Fibroblast of lung (primary cell): ENCODE measurements around the gene METAP2. TPM values are rescaled to one million over a fixed set of nuclear protein-coding genes. Genes with fewer than 3 reads are reported as not detected.

Source experiments
- DNase-seq, 2 donors: peaks; one replicate each; pipeline versions ENCODE4 v3.0.0 to v3.0.0-alpha.2; 2010; ENCODE audit warnings: low read depth in 2 of 2
- H2AFZ ChIP-seq: 2 replicates; pipeline ENCODE4 v1.5.1; 2012; ENCODE audit warnings: low read length, control low read depth, inconsistent platforms
- H3K27ac ChIP-seq: 2 replicates; pipeline ENCODE4 v1.5.1; 2011; ENCODE audit warnings: low read length, control low read depth; ENCODE audit not compliant: insufficient read depth
- H3K27me3 ChIP-seq: 2 replicates; pipeline ENCODE4 v1.5.1; 2011; ENCODE audit warnings: mild to moderate bottlenecking, low read length; ENCODE audit not compliant: control insufficient read depth, insufficient read depth
- H3K36me3 ChIP-seq: 2 replicates; pipeline ENCODE4 v1.5.1; 2011; ENCODE audit warnings: low read length; ENCODE audit not compliant: control insufficient read depth, insufficient read depth
- H3K4me1 ChIP-seq: 2 replicates; pipeline ENCODE4 v1.5.1; 2011; ENCODE audit warnings: low read length; ENCODE audit not compliant: control insufficient read depth, insufficient read depth; ENCODE audit errors: extremely low read depth
- H3K4me2 ChIP-seq: 2 replicates; pipeline ENCODE4 v1.5.1; 2011; ENCODE audit warnings: low read length, control low read depth; ENCODE audit not compliant: insufficient read depth; ENCODE audit errors: extremely low read depth
- H3K4me3 ChIP-seq, 4 experiments: fragments of 200-600 bp in 1 of 4; sonication (generic) in 1 of 4; replicated peaks in 1 of 4; 2 replicates each; pipeline ENCODE4 v1.5.1; 2011 to 2016; ENCODE audit warnings: low read length in 4 of 4, low read depth in 3 of 4, mild to moderate bottlenecking in 3 of 4, control low read depth in 2 of 4, inconsistent platforms in 1 of 4, mixed read lengths in 1 of 4; ENCODE audit not compliant: insufficient read depth in 1 of 4; ENCODE audit errors: control extremely low read depth in 1 of 4
- H3K79me2 ChIP-seq: 2 replicates; pipeline ENCODE4 v1.5.1; 2012; ENCODE audit warnings: mild to moderate bottlenecking, low read length, inconsistent platforms; ENCODE audit not compliant: control insufficient read depth, insufficient read depth
- H3K9ac ChIP-seq: 2 replicates; pipeline ENCODE4 v1.5.1; 2011; ENCODE audit warnings: mild to moderate bottlenecking, low read length, control low read depth; ENCODE audit not compliant: insufficient read depth
- H3K9me3 ChIP-seq: 2 replicates; pipeline ENCODE4 v1.5.1; 2012; ENCODE audit warnings: low read depth, low read length; ENCODE audit not compliant: control insufficient read depth, insufficient read depth
- H4K20me1 ChIP-seq: 2 replicates; pipeline ENCODE4 v1.5.1; 2011; ENCODE audit warnings: low read length; ENCODE audit not compliant: control insufficient read depth, insufficient read depth; ENCODE audit errors: extremely low read depth
- EZH2 ChIP-seq: IDR thresholded peaks from 2 replicates; pipeline ENCODE4 v1.5.1; 2012; ENCODE audit warnings: low read length, control low read depth, mild to moderate bottlenecking; ENCODE audit errors: missing control alignments
- polyA plus RNA-seq, 2 donors: library from polyadenylated mRNA; depleted of rRNA in 1 of 2; stranded (reverse) in 1 of 2; unstranded in 1 of 2; fragments of >200 nt; gene quantifications; 2 replicates each; pipeline ENCODE4 v1.2.1, GENCODE V29; 2011 to 2012; ENCODE audit warnings: missing spikeins in 1 of 2
- total RNA-seq: library from RNA; depleted of rRNA; stranded (reverse); fragments of >200 nt; gene quantifications from 2 replicates; pipeline ENCODE4 v1.2.1, GENCODE V29; 2014
- TF ChIP-seq, protein P1 (sequence below), 2 donors: IDR thresholded peaks in 1 of 2; conservative IDR thresholded peaks in 1 of 2; 1 replicate in 1 of 2; 2 replicates in 1 of 2; pipeline ENCODE4 v1.5.1; 2011 to 2012; ENCODE audit warnings: low read length in 2 of 2, control low read depth in 1 of 2, inconsistent platforms in 1 of 2, low read depth in 1 of 2, mild to moderate bottlenecking in 1 of 2

The METAP2 gene
- total and polyA plus RNA-seq, 2 donors (not counting 1 experiment from before 2014, with no cell fraction given): 78.9 to 113 TPM

DNA sequence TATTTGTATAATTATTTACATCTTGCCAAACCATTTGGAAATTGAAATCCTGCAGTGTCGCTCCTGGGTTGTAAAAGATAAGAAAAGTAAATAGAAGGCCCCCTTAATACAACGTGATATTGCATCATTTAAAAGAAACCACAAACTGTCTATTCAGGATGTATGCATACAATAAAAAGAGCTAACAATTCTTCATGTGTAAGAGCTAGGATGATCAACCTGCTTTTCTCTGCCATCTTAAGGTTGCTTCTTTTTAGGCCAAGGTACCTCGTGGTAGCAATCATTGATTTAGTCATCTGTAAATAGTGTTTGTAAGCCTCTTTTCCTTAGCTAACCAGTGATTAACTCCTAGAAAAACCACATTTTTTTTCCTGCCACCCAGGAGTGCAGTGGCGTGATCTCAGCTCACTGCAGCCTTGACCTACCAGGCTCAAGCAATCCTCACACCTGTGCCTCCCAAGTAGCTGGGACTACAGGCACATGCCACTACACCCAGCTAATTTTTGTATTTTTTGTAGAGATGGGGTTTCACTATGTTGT lies 80.7 kb downstream of the METAP2 start:
- Histone ChIP-seq H4K20me1 (no peaks in the 10 kb centered on the region), H3K4me2 (no peak overlapping the region), H3K27me3 (peaks cover 4% of the 10 kb centered on the region), H3K4me1 (no peaks in the 10 kb centered on the region), H3K36me3 (no peaks in the 10 kb centered on the region), H3K9ac (no peak overlapping the region), H3K9me3 (no peaks in the 10 kb centered on the region), H2AFZ (no peak overlapping the region), H3K79me2 (no peaks in the 10 kb centered on the region), H3K27ac (no peak overlapping the region), H3K4me3 (no peak overlapping the region)
- DNase-seq: no peak
- TF ChIP-seq, protein P1, sequence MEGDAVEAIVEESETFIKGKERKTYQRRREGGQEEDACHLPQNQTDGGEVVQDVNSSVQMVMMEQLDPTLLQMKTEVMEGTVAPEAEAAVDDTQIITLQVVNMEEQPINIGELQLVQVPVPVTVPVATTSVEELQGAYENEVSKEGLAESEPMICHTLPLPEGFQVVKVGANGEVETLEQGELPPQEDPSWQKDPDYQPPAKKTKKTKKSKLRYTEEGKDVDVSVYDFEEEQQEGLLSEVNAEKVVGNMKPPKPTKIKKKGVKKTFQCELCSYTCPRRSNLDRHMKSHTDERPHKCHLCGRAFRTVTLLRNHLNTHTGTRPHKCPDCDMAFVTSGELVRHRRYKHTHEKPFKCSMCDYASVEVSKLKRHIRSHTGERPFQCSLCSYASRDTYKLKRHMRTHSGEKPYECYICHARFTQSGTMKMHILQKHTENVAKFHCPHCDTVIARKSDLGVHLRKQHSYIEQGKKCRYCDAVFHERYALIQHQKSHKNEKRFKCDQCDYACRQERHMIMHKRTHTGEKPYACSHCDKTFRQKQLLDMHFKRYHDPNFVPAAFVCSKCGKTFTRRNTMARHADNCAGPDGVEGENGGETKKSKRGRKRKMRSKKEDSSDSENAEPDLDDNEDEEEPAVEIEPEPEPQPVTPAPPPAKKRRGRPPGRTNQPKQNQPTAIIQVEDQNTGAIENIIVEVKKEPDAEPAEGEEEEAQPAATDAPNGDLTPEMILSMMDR (conservative IDR thresholded peaks at IDR 0.05 in 1 of 2, IDR thresholded peaks at IDR 0.05 in 1 of 2; ENCODE audit: low read depth in 1 of 2, low read length in 2 of 2): no peak
- TF ChIP-seq EZH2: no peak

DNA sequence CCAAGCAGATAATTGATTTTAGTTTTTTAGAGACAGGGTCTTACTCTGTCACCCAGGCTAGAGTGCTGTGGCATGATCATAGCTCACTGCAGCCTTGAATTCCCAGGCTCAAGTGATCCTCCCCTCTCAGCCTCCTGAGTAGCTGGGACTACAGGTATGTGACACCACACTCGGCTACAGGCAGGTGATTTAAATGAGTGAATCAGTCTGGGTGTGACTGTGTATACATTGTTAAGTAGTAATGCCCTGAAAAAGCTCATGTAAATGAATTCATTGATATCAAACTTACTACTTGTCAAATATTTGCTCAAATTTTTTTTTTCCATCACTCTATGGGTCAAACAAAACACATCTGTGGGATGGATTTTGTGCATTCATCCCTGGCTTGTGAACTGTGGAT lies 83.7 kb downstream of the METAP2 start:
- Histone ChIP-seq H4K20me1 (no peaks in the 10 kb centered on the region), H3K4me3 (no peak overlapping the region), H3K79me2 (no peaks in the 10 kb centered on the region), H3K9me3 (no peaks in the 10 kb centered on the region), H3K9ac (no peak overlapping the region), H3K4me1 (no peaks in the 10 kb centered on the region), H3K4me2 (no peak overlapping the region), H3K27me3 (no peaks in the 10 kb centered on the region), H3K36me3 (no peaks in the 10 kb centered on the region), H3K27ac (no peak overlapping the region), H2AFZ (no peak overlapping the region)
- no peak for TF ChIP-seq EZH2
- TF ChIP-seq, protein P1 (conservative IDR thresholded peaks at IDR 0.05 in 1 of 2, IDR thresholded peaks at IDR 0.05 in 1 of 2; ENCODE audit: low read depth in 1 of 2, low read length in 2 of 2): no peak
- no peak for DNase-seq

Other genes starting within 250 kb of the METAP2 start
- 27.2 and 27.4 TPM in 2 replicates for gene USP44, start 77.3 kb downstream of the METAP2 start, total RNA-seq
- gene USP44, start 77.3 kb downstream of the METAP2 start, polyA plus RNA-seq: 7.0 and 21.5 TPM in 2 replicates